ENCODE measurements around the gene CHST9.

Gene CHST9

GRCh38 chr18:27030421-27030820 is 154.7 kb downstream of the CHST9 start:
- no peak for TF ChIP-seq ZFX (IDR thresholded peaks at IDR 0.05; ENCODE audit: borderline replicate concordance)
- TF ChIP-seq CTCF (IDR thresholded peaks at IDR 0.05), result no peak
- H3K27ac ChIP-seq, result no peak overlapping the region

- H3K27ac ChIP-seq, result no peak overlapping the region
- no peak for TF ChIP-seq CTCF (IDR thresholded peaks at IDR 0.05)
- no peak for TF ChIP-seq ZFX (IDR thresholded peaks at IDR 0.05; ENCODE audit: borderline replicate concordance)
Observed at GRCh38 chr18:27022477-27022876, 162.6 kb downstream of the CHST9 start.

- TF ChIP-seq ZFX (IDR thresholded peaks at IDR 0.05; ENCODE audit: borderline replicate concordance) (no peak), CTCF (IDR thresholded peaks at IDR 0.05) (peak; percentile 78)
- H3K27ac ChIP-seq, result no peak overlapping the region
Observed at GRCh38 chr18:27017901-27018500, 167.1 kb downstream of the CHST9 start.

- H3K27ac ChIP-seq, result no peak overlapping the region
- no peak for TF ChIP-seq ZFX (IDR thresholded peaks at IDR 0.05; ENCODE audit: borderline replicate concordance)
- TF ChIP-seq CTCF (IDR thresholded peaks at IDR 0.05), result no peak
Observed at GRCh38 chr18:27014841-27015240, 170.3 kb downstream of the CHST9 start.

GRCh38 chr18:27010784-27011183 is 174.3 kb downstream of the CHST9 start:
- no peak overlapping the region for H3K27ac ChIP-seq
- no peak for TF ChIP-seq ZFX (IDR thresholded peaks at IDR 0.05; ENCODE audit: borderline replicate concordance)
- TF ChIP-seq CTCF (IDR thresholded peaks at IDR 0.05), result no peak

GRCh38 chr18:27009293-27009692 is 175.8 kb downstream of the CHST9 start:
- TF ChIP-seq ZFX (IDR thresholded peaks at IDR 0.05; ENCODE audit: borderline replicate concordance), result no peak
- no peak for TF ChIP-seq CTCF (IDR thresholded peaks at IDR 0.05)

GRCh38 chr18:27008575-27008974 is 176.5 kb downstream of the CHST9 start:
- no peak overlapping the region for H3K27ac ChIP-seq
- TF ChIP-seq CTCF (IDR thresholded peaks at IDR 0.05) (no peak), ZFX (IDR thresholded peaks at IDR 0.05; ENCODE audit: borderline replicate concordance) (no peak)

More at GRCh38 chr18:27009293-27009692, 175.8 kb downstream of the CHST9 start:
- H3K27ac ChIP-seq, result no peak overlapping the region

All from 22Rv1 (cell line).